CD4-positive, alpha-beta T cell treated with Interleukin-4 for 1 hour (primary cell): ENCODE measurements around the gene AP1G2.

ENCODE experiments used
- DNase-seq, 2 donors: peaks; one replicate each; pipeline ENCODE4 v3.0.0-alpha.2; 2020 to 2022

Gene AP1G2

DNA sequence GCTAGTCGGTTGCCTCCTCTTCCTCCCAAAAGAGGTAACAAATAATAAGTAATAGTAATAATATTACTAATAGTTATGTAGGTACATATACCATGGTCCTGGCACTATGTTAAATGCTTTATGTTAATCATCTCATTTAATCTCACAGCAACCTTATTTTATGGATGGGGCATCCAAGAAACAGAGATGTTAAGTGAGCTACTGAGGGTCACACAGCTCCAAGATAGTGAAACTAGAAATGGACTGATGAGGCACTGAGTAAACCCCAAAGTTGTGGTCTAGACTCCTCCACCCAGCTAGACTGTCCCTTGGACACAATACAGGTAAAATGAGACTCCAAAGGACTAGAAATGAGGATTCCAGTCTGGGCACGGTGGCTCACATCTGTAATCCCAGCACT is 31.1 kb downstream of the AP1G2 start:
- no peak for DNase-seq

GRCh38 chr14:23535943-23536342 is 31.6 kb downstream of the AP1G2 start:
- no peak for DNase-seq

DNA sequence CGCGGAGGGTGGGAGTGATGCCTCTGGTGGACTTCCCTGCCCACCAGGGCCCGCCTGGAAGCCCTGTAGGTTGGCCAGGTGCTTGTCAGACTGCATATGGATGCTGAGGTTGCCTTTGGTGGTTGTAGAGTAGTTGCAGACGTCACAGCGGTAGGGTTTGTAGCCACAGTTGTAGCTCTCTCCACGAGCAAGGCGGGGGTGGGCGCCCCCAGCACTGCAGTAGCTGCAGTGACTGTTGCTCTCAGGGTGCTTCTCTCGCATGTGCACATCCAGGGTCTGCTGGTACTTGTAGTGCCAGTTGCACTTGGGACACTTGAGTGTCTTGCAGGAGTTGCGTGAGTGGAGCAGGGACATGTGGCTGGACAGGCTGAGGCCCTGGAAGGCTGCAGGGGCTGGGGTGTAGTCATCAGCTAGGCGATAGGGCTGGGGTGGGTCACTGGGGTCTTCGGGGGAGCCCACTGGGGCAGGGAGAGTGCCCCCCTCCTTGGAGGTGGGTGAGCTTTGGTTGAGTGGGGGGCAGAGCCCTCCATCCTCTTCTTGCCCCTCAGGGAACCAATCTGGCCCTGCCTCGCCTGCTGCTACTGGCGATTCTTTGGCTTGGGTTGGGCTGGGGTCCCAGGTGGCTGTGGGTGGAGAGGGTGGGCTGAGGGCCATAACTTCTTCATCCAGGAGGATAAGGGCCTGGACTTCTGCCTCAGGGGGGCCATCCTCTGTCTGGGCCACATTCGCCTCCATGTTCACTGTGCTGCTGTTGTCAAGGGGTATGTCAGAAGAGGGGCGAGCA is 33.7 kb downstream of the AP1G2 start:
- DNase-seq = no peak

DNA sequence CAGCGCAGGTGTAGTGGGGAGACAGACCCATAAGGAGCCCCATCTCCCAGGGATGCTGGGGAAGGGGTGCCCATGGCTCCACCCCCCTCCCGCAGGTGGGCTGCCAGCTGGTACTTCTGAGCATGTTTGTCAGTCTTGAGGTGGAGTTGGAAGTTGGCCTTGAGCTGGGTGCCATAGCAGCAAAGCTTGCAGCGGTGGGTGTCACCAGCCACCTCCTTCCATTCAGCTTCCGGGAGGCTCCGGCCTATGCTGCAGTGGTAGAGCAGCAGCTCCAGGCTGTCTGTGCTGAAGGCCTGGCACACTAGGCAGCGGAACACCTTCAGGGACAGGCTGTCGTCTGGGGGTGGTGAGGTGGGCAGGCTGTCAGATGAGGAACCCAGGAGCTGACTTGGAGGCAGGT is 34.9 kb downstream of the AP1G2 start:
- DNase-seq = no peak

GRCh38 chr14:23531391-23531790 is 36.2 kb downstream of the AP1G2 start:
- DNase-seq = no peak

DNA sequence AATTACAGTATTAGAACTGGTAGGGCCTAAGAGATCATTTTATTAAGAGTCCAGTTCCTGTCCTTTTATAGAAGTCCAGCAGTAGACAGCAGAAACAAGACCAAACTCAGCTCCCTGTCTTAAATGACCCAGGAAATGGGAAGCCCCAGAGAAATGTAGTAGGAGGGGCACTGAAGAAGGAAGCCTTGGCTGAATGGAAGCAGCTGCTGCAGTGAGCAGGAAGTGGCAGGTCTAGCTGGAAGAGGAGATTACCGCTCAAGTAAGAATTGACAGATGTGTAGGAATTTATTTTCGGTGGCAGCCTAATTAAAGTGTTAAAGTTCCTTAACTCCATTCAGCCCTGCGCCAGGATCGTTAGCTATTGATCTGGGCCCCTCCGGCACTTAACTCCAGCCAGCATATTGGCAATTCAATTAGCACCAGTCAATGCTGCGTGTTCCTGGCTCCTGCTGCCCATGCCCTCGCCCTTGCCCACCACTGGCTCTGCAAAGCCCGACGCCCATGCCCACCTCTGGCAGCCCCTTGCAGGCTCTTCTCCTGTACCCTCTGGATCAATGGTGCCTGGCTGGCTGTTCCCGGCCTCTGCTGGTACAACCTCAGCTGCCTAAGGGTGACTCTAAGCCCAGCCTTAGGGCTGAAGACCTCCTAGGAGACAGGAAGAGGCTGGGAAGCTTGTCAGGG is 37.1 kb downstream of the AP1G2 start:
- no peak for DNase-seq

- DNase-seq = no peak
These were observed 38.6 kb downstream of the AP1G2 start for GRCh38 chr14:23529016-23529415.

DNA sequence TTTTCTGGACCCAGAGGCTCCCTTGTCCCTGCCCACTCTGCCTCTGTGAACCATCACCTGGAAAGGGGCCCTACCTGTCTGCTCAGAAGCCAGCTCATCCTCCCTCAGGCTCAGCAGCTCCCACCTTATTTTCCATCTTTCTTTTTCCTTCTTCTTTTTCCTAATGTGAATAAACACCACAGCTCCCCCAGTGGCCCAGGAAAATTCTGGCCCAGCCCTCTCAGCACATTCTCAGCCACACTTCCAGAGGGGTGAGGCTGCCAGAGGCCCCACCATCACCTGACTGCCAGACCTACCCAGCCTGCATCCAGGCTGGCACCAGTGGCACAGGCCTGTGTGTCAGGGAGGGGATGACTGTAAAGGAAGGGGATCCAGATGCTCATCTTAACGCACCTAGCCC is 39.0 kb downstream of the AP1G2 start:
- DNase-seq = no peak

- no peak for DNase-seq
These were observed 42.0 kb downstream of the AP1G2 start for GRCh38 chr14:23525611-23526010.

DNA sequence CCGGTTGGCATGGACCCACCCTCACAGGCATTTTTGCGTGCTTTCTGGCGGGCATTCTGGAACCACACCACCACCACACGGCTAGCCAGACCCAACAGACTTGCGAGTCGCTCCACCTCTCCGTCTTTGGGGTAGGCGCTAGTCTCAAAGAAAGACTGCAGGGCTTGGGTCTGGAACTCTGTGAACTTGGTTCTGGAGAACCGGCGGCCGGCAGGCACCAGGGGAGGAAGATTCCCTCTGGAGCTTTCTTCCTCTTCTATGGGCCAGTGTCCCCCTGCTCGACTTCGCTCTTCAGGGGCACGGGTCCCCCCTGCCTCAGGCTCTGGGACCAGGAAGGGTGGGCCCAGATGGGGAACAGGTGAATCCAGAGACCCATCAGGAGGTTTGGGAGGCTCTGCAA is 42.6 kb downstream of the AP1G2 start:
- DNase-seq = no peak

DNA sequence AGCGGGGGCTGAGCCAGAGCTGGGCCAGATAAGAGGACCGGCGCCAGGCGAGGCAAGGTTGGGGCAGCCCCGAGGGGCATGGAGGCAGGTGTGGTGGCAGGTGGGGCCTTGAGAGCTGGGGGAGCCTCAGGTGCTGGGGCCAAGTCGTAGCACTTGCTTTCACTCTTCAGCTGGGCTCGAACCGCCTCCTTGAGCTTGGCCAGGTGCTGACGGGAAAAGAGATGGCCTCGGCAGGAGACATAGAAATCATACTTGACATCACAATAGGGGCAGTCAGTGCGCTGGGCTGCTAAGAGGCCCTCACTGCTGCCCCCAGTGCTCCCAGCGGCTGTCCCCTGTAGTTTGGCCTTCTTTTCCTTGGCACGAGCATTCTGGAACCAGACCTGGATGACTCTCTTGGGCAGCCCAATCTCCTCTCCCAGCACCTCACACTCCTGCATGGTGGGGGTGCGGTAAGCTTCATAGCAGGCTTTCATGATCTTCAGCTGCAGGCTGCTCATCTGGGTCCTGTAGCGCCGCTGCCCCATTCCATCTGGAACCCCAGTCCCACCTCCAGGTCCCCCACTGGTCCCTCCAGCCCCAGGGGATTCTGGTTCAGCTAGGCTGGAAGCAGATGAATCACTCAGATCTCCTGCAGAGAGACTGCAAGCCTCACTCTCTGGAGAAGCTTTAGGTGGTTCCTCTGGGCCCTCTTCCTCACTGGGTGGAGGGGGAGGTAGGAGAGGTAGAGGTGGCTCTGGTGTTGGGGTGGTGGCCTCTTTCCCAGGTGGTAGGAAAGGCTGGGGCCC is 44.2 kb downstream of the AP1G2 start:
- no peak for DNase-seq

GRCh38 chr14:23522643-23523198 is 44.9 kb downstream of the AP1G2 start:
- DNase-seq = no peak

- no peak for DNase-seq
These were observed 45.6 kb downstream of the AP1G2 start for GRCh38 chr14:23521785-23522640.

DNA sequence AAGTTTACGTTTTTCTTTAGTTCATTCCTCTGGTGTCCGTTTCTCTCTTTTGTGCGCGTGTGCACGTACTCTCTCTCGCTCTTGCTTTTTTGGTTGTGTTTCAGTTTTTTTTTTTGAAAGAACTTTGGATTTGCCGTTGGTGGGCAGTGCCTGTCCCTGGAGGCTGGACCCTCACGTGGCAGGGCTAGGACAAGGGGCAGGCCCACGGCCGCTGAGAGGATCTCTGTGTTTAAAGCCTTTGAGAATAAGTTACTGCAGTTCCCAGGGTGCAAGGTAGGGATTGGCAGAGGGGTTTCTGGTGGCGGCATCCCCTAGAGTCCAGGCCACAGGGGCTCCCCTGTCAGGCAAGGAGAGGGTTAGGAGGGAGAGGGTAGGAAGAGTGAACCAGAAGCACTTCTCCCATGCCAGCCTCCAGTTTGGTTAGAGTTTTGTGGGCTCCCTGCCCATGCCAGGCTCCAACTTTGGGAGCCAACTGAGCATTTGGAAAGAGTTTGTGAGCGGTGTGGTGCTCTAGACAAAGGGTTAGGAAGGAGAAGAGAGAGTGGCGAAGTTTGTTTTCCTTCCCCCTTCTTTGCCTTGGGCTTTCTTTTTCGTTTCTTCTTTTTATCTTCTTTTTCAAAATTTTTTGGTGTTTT is 46.6 kb downstream of the AP1G2 start:
- no peak for DNase-seq

- DNase-seq = no peak
These were observed 48.9 kb downstream of the AP1G2 start for GRCh38 chr14:23518709-23519108.

- DNase-seq = no peak
These were observed 49.8 kb downstream of the AP1G2 start for GRCh38 chr14:23517650-23518326.

DNA sequence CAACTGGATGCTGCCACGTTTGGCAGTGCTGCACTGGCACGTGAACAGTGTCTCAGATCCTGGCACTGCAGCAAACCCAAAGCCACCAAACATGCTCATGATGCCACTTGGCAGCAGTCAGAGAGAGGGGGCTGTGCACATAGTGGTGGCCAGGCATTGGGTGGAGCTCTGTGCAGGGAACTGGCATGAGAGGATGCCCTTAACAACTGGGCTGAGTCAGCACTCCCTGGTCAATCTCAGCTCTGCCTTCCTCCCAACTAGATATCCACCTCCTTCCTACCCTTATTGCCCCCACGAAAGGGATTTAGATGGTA is 53.0 kb downstream of the AP1G2 start:
- DNase-seq = no peak

GRCh38 chr14:23513818-23514643 is 53.6 kb downstream of the AP1G2 start:
- DNase-seq = no peak

GRCh38 chr14:23513005-23513817 is 54.4 kb downstream of the AP1G2 start:
- DNase-seq = no peak

- no peak for DNase-seq
These were observed 55.4 kb downstream of the AP1G2 start for GRCh38 chr14:23512156-23512555.
